PFSK-1 (cell line): Measurements from ENCODE around the gene ZGPAT.

ENCODE experiments used
- FOXP2 ChIP-seq: optimal IDR thresholded peaks from 2 replicates; pipeline ENCODE3; 2011; ENCODE audit warnings: borderline replicate concordance, control low read depth, inconsistent platforms; ENCODE audit not compliant: insufficient read depth; ENCODE audit errors: extremely low read length, extremely low read depth
- POLR2AphosphoS5 ChIP-seq: IDR thresholded peaks from 2 replicates; pipeline ENCODE4 v1.6.1; 2012; ENCODE audit warnings: low read depth, mild to moderate bottlenecking, control low read depth, low read length, moderate library complexity
- SIN3A ChIP-seq: IDR thresholded peaks from 2 replicates; pipeline ENCODE4 v1.6.1; 2012; ENCODE audit warnings: mild to moderate bottlenecking, low read length, moderate library complexity, borderline replicate concordance; ENCODE audit not compliant: insufficient read depth
- TAF1 ChIP-seq: IDR thresholded peaks from 2 replicates; pipeline ENCODE4 v1.6.1; 2012; ENCODE audit warnings: low read length, control low read depth, borderline replicate concordance; ENCODE audit not compliant: insufficient read depth
- TF ChIP-seq, protein P1 (sequence below), 2 experiments: IDR thresholded peaks; 2 replicates each; pipeline versions ENCODE4 v1.6.1 to v1.8.0; 2011 to 2012; ENCODE audit warnings: low read depth in 2 of 2, low read length in 2 of 2, control low read depth in 1 of 2, inconsistent platforms in 1 of 2, mild to moderate bottlenecking in 1 of 2, moderate library complexity in 1 of 2; ENCODE audit not compliant: insufficient read depth in 1 of 2

Gene ZGPAT

DNA sequence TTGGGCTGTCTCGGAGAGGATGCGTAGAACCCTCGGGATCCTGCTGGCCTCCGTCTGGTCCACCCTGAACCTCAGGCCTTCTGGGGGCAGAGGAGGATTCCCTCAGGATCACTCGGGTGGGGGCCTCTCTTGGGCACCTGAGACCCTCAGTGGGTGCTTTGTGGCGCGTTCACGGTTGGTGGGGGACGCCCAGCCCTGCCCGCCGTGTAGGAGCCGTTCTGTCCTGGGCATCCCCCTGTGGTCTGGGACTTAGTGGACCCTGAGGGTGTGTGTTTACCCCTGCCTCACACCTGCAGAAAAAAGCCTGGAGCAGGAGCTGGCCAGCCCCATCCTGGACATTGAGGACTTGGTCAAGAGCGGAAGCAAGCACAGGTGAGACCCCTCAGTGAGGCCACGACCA, 42.1 kb upstream of the ZGPAT start:
- TF ChIP-seq FOXP2 (no peak), TAF1 (no peak), SIN3A (no peak), POLR2AphosphoS5 (no peak)
- TF ChIP-seq, protein P1, sequence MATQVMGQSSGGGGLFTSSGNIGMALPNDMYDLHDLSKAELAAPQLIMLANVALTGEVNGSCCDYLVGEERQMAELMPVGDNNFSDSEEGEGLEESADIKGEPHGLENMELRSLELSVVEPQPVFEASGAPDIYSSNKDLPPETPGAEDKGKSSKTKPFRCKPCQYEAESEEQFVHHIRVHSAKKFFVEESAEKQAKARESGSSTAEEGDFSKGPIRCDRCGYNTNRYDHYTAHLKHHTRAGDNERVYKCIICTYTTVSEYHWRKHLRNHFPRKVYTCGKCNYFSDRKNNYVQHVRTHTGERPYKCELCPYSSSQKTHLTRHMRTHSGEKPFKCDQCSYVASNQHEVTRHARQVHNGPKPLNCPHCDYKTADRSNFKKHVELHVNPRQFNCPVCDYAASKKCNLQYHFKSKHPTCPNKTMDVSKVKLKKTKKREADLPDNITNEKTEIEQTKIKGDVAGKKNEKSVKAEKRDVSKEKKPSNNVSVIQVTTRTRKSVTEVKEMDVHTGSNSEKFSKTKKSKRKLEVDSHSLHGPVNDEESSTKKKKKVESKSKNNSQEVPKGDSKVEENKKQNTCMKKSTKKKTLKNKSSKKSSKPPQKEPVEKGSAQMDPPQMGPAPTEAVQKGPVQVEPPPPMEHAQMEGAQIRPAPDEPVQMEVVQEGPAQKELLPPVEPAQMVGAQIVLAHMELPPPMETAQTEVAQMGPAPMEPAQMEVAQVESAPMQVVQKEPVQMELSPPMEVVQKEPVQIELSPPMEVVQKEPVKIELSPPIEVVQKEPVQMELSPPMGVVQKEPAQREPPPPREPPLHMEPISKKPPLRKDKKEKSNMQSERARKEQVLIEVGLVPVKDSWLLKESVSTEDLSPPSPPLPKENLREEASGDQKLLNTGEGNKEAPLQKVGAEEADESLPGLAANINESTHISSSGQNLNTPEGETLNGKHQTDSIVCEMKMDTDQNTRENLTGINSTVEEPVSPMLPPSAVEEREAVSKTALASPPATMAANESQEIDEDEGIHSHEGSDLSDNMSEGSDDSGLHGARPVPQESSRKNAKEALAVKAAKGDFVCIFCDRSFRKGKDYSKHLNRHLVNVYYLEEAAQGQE (IDR thresholded peaks at IDR 0.05; ENCODE audit: insufficient read depth in 1 of 2, low read depth in 2 of 2, low read length in 2 of 2): no peak

DNA sequence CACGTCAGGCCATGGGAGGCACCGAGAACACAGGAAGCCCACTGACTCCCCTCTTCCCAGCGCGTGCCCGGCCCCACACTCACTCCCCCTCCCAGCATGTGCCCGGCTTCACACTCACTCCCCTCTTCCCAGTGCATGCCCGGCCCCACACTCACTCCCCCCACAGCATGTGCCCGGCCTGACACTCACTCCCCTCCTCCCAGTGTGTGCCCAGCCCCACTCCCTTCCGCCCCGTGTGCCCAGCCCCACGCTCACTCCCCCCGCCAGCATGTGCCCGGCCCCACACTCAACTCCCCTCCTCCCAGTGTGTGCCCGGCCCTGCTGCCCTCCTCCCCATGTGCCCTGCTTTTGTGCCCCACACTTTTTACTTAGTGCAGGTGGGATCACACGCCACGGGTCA, 40.0 kb upstream of the ZGPAT start:
- TF ChIP-seq, protein P1 (IDR thresholded peaks at IDR 0.05; ENCODE audit: insufficient read depth in 1 of 2, low read depth in 2 of 2, low read length in 2 of 2): no peak
- TF ChIP-seq POLR2AphosphoS5: no peak
- TF ChIP-seq SIN3A: no peak
- no peak for TF ChIP-seq FOXP2
- no peak for TF ChIP-seq TAF1

DNA sequence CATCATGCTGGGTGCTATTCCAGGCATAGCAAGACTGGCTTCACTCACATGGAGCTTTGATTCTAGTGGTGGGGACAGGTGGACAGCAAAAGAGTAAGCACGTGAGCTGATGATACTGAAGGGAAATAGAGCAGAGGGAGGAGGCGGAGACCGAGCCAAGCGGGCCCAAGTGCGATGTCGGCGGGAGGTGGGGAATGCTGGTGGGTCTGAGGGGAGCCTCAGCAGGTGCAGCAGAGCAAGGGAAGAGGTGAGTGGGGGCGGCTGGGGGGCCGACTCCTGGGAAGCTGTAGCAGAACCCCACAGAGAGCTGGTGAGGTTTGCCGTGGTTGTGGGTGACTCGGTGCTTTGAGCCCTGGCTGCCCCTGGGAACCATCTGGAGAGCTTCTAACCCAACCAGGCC, 39.5 kb upstream of the ZGPAT start:
- TF ChIP-seq TAF1 (no peak), SIN3A (no peak), POLR2AphosphoS5 (no peak), FOXP2 (no peak)
- TF ChIP-seq, protein P1 (IDR thresholded peaks at IDR 0.05; ENCODE audit: insufficient read depth in 1 of 2, low read depth in 2 of 2, low read length in 2 of 2): no peak

DNA sequence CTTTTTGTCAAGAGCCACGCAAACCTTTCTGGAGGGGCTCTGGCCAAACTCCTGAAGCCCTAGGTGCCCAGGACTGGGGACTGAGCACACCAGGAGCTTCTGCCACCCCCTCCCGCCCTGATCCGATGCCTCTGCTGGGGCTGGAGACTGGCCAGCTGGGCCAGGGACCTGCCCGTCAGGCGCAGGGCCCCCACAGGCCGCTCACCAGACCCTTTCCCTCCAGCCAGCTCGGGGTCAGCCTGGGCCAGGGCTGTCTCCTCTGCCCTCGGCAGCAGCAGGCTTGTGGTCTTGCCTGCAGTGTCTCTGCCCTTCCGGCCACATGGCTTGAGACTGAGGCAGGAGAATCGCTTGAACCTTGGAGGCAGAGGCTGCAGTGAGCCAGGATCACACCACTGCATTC, 35.2 kb upstream of the ZGPAT start:
- TF ChIP-seq TAF1 (no peak), POLR2AphosphoS5 (no peak), FOXP2 (no peak), SIN3A (no peak)
- TF ChIP-seq, protein P1 (IDR thresholded peaks at IDR 0.05; ENCODE audit: insufficient read depth in 1 of 2, low read depth in 2 of 2, low read length in 2 of 2): no peak

DNA sequence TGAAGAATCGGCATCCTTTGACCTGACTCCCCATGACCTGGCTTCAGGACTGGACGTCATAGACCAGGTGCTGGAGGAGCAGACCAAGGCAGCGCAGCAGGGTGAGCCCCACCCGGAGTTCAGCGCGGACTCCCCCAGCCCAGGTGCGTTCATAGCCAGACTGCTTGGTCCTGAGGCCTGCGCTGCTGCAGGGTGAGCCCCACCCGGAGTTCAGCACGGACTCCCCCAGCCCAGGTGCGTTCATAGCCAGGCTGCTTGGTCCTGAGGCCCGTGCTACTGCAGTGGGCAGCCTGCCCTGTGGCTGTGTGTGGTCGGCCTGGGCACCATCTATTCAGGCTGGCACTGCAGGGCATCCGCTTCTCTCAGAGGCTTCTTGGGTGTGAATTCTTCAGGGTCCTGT, 33.9 kb upstream of the ZGPAT start:
- TF ChIP-seq, protein P1 (IDR thresholded peaks at IDR 0.05; ENCODE audit: insufficient read depth in 1 of 2, low read depth in 2 of 2, low read length in 2 of 2): no peak
- TF ChIP-seq FOXP2 (no peak), SIN3A (no peak), POLR2AphosphoS5 (no peak), TAF1 (no peak)
